Endothelial cell of umbilical vein (primary cell): ENCODE results near the gene ITPR2. TPM values are rescaled to one million over a fixed set of nuclear protein-coding genes. Genes with fewer than 3 reads are reported as not detected.

ENCODE experiments used
- BruUV-seq: library from RNA; stranded (reverse); fragments of 400-500 nt; replicated peaks from 2 replicates; lab custom pipeline; 2021; lab: Mats Ljungman, UMichigan
- CTCF ChIA-PET: fragments of 300-600, 350-600 bp; sonication (Branson Sonifier 250); formaldehyde crosslinking; loops from one replicate; lab custom pipeline; 2021; ENCODE audit warnings: antibody characterized with exemption, inconsistent platforms; lab: Charles Lee
- POLR2A ChIA-PET: fragments of 300-600, 350-600 bp; sonication (Branson Sonifier 250); formaldehyde crosslinking; loops from one replicate; lab custom pipeline; 2021; ENCODE audit warnings: antibody characterized with exemption, inconsistent platforms; lab: Charles Lee
- DNase-seq: peaks from one replicate; pipeline ENCODE4 v3.0.0-alpha.2; 2011; ENCODE audit warnings: low read depth, low spot score
- FAIRE-seq: peaks from 2 replicates; lab custom pipeline; 2011; peaks lifted over from hg19 to GRCh38; lab: Jason Lieb, UNC
- H2AFZ ChIP-seq: 2 replicates; pipeline ENCODE4 v1.6.0; 2012; ENCODE audit warnings: low read depth, low read length, control low read depth, inconsistent platforms
- H3K27ac ChIP-seq: 2 replicates; pipeline ENCODE4 v1.5.1; 2011; ENCODE audit warnings: low read depth, mild to moderate bottlenecking, control low read depth, low read length, moderate library complexity; ENCODE audit not compliant: insufficient read depth
- H3K27me3 ChIP-seq, 2 experiments: 2 replicates each; pipeline versions ENCODE4 v1.6.0 to v1.6.1; 2011; ENCODE audit warnings: low read length in 2 of 2, mixed read lengths in 1 of 2; ENCODE audit not compliant: control insufficient read depth in 2 of 2, insufficient read depth in 2 of 2
- H3K36me3 ChIP-seq, 2 experiments: 2 replicates in 1 of 2; 3 replicates in 1 of 2; pipeline ENCODE4 v1.5.1; 2011; ENCODE audit warnings: low read length in 2 of 2, mild to moderate bottlenecking in 1 of 2, moderate library complexity in 1 of 2; ENCODE audit not compliant: control insufficient read depth in 2 of 2, insufficient read depth in 2 of 2; ENCODE audit errors: extremely low read depth in 1 of 2
- H3K4me1 ChIP-seq: 3 replicates; pipeline ENCODE4 v1.5.1; 2011; ENCODE audit warnings: mild to moderate bottlenecking, low read length; ENCODE audit not compliant: control insufficient read depth, insufficient read depth; ENCODE audit errors: extremely low read depth
- H3K4me2 ChIP-seq: 2 replicates; pipeline ENCODE4 v1.6.1; 2011; ENCODE audit warnings: low read length, control low read depth, mixed read lengths; ENCODE audit not compliant: insufficient read depth
- H3K4me3 ChIP-seq, 3 experiments: fragments of 200-600 bp in 1 of 3; sonication (generic), shearing (Covaris generic) in 1 of 3; replicated peaks in 1 of 3; 2 replicates each; pipeline ENCODE4 v1.5.1; 2011 to 2016; ENCODE audit warnings: control low read depth in 3 of 3, low read length in 3 of 3, mild to moderate bottlenecking in 2 of 3, inconsistent platforms in 1 of 3, low read depth in 1 of 3, moderate library complexity in 1 of 3; ENCODE audit not compliant: insufficient read depth in 1 of 3
- H3K79me2 ChIP-seq: 2 replicates; pipeline ENCODE4 v1.6.0; 2012; ENCODE audit warnings: low read length, inconsistent platforms; ENCODE audit not compliant: control insufficient read depth, insufficient read depth
- H3K9ac ChIP-seq: replicated peaks from 2 replicates; pipeline ENCODE3; 2011; ENCODE audit warnings: low read length, control low read depth; ENCODE audit not compliant: insufficient read depth; ENCODE audit errors: extremely low read depth
- H3K9me1 ChIP-seq: replicated peaks from 3 replicates; pipeline ENCODE4 v1.6.0; 2011; ENCODE audit warnings: mild to moderate bottlenecking, low read length; ENCODE audit not compliant: control insufficient read depth, insufficient read depth; ENCODE audit errors: extremely low read depth
- H3K9me3 ChIP-seq: replicated peaks from 2 replicates; pipeline ENCODE4 v1.5.1; 2012; ENCODE audit warnings: low read length, inconsistent platforms; ENCODE audit not compliant: control insufficient read depth, insufficient read depth
- H4K20me1 ChIP-seq: replicated peaks from 2 replicates; pipeline ENCODE3; 2011; ENCODE audit warnings: mild to moderate bottlenecking, low read length; ENCODE audit not compliant: control insufficient read depth, insufficient read depth; ENCODE audit errors: extremely low read depth
- EZH2 ChIP-seq: IDR thresholded peaks from 2 replicates; pipeline ENCODE4 v1.6.1; 2012; ENCODE audit warnings: borderline replicate concordance, low read depth, mild to moderate bottlenecking, moderate library complexity, low read length, inconsistent platforms; ENCODE audit not compliant: severe bottlenecking
- FOS ChIP-seq: IDR thresholded peaks from 2 replicates; pipeline ENCODE4 v1.6.1; 2011; ENCODE audit warnings: mild to moderate bottlenecking, low read length, moderate library complexity, borderline replicate concordance; ENCODE audit not compliant: insufficient read depth
- GATA2 ChIP-seq: IDR thresholded peaks from 2 replicates; pipeline ENCODE4 v1.7.0; 2011; ENCODE audit warnings: low read depth, mild to moderate bottlenecking, moderate library complexity, mixed read lengths, low read length; ENCODE audit not compliant: insufficient read length, insufficient read depth
- JUN ChIP-seq: IDR thresholded peaks from 2 replicates; pipeline ENCODE4 v1.6.1; 2011; ENCODE audit warnings: borderline replicate concordance, low read depth; ENCODE audit not compliant: insufficient read length, insufficient read depth
- MYC ChIP-seq: IDR thresholded peaks from one replicate; pipeline ENCODE4 v1.6.1; 2011; ENCODE audit warnings: mild to moderate bottlenecking, low read depth, low read length
- POLR2A ChIP-seq: IDR thresholded peaks from 2 replicates; pipeline ENCODE4 v1.6.1; 2012; ENCODE audit warnings: low read depth, mild to moderate bottlenecking, control low read depth, low read length
- POLR2AphosphoS5 ChIP-seq: IDR thresholded peaks from 2 replicates; pipeline ENCODE4 v1.6.1; 2012; ENCODE audit warnings: low read depth, mild to moderate bottlenecking, control low read depth, low read length, moderate library complexity; ENCODE audit not compliant: insufficient read depth
- dilution Hi-C: fragments of 300-500 bp; cut with MboI; formaldehyde crosslinking; loops from one replicate; pipeline ENCODE4 v1.15.0; 2019; ENCODE audit warnings: low sequenced_read_pairs; ENCODE audit not compliant: extremely low pct_ligation_motif_present
- intact Hi-C: fragments of 100-400 bp; cut with micrococcal nuclease; formaldehyde crosslinking; loops from one replicate; pipeline ENCODE4 v1.10.0; 2022
- polyA plus RNA-seq, 4 experiments: library from polyadenylated mRNA; depleted of rRNA in 3 of 4; stranded (reverse) in 3 of 4; unstranded in 1 of 4; fragments of >200 nt; gene quantifications; 2 replicates each; pipeline versions ENCODE4 v1.2.1 to v1.2.3, GENCODE V29; 2011 to 2012; ENCODE audit warnings: missing spikeins in 1 of 4
- total RNA-seq: library from RNA; stranded (reverse); gene quantifications from 2 replicates; pipeline ENCODE4 v1.2.3, GENCODE V29; 2021
- TF ChIP-seq, protein P1 (sequence below): IDR thresholded peaks from 2 replicates; pipeline ENCODE4 v1.6.1; 2011; ENCODE audit not compliant: insufficient read depth, insufficient read length
- TF ChIP-seq, protein P2 (sequence below), 2 donors: IDR thresholded peaks; 1 replicate in 1 of 2; 2 replicates in 1 of 2; pipeline ENCODE4 v1.5.1; 2011; ENCODE audit warnings: low read length in 2 of 2, mild to moderate bottlenecking in 2 of 2, moderate library complexity in 2 of 2, control low read depth in 1 of 2, inconsistent platforms in 1 of 2, low read depth in 1 of 2; ENCODE audit not compliant: insufficient read depth in 1 of 2; ENCODE audit errors: extremely low read depth in 1 of 2

ITPR2 gene
- total and polyA plus RNA-seq, 2 donors (not counting 3 experiments of a cell fraction or from before 2014, with no cell fraction given) = 16.2 to 86.8 TPM

DNA sequence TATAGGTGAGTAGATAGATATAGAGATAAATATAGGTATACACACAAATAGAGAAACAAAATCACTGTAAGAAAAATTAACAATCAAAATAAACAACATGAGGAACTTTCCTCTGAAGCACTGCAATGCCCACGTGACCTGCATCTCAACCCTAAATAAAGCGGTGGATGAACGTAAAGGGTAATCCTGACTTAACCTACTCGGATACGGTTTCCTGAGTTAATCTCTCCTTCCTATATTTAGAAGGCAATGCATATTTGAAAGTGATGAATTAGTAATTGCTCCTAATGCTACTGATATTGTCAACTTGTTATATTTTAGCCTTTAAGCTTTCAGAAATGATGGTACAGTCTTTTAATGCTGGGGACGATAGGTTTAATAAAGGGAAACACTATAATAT, 221.4 kb downstream of the ITPR2 start:
- Histone ChIP-seq H3K9me1 (no peaks in the 10 kb centered on the region), H2AFZ (no peak overlapping the region), H3K27ac (no peak overlapping the region), H3K4me3 (no peak overlapping the region), H3K9me3 (no peaks in the 10 kb centered on the region), H3K4me1 (no peaks in the 10 kb centered on the region), H3K9ac (no peak overlapping the region), H3K27me3 (no peaks in the 10 kb centered on the region), H3K36me3 (peaks cover 0 to 4% of the 10 kb centered on the region in 2 experiments), H4K20me1 (no peaks in the 10 kb centered on the region), H3K79me2 (no peaks in the 10 kb centered on the region), H3K4me2 (no peak overlapping the region)
- TF ChIP-seq MYC (no peak), EZH2 (no peak), FOS (no peak), JUN (no peak), POLR2A (no peak), POLR2AphosphoS5 (no peak), GATA2 (no peak)
- TF ChIP-seq, protein P1, sequence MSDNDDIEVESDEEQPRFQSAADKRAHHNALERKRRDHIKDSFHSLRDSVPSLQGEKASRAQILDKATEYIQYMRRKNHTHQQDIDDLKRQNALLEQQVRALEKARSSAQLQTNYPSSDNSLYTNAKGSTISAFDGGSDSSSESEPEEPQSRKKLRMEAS = no peak
- TF ChIP-seq, protein P2, sequence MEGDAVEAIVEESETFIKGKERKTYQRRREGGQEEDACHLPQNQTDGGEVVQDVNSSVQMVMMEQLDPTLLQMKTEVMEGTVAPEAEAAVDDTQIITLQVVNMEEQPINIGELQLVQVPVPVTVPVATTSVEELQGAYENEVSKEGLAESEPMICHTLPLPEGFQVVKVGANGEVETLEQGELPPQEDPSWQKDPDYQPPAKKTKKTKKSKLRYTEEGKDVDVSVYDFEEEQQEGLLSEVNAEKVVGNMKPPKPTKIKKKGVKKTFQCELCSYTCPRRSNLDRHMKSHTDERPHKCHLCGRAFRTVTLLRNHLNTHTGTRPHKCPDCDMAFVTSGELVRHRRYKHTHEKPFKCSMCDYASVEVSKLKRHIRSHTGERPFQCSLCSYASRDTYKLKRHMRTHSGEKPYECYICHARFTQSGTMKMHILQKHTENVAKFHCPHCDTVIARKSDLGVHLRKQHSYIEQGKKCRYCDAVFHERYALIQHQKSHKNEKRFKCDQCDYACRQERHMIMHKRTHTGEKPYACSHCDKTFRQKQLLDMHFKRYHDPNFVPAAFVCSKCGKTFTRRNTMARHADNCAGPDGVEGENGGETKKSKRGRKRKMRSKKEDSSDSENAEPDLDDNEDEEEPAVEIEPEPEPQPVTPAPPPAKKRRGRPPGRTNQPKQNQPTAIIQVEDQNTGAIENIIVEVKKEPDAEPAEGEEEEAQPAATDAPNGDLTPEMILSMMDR (IDR thresholded peaks at IDR 0.05; ENCODE audit: extremely low read depth in 1 of 2, insufficient read depth in 1 of 2, low read depth in 1 of 2, low read length in 2 of 2) = no peak
- no TSS peak for BruUV-seq
- dilution Hi-C loops = no loop called here
- ChIA-PET CTCF (interaction anchor here (0.5 to 1.4 kb wide), 2 partner anchors 14 to 186 kb away, joined by 3 to 5 read pairs; no protein-coding TSS in a partner anchor), POLR2A (no interaction called here)
- intact Hi-C loops = loop anchor here (10.0 kb wide), 1 partner anchor 177 kb away; no protein-coding TSS in a partner anchor
- FAIRE-seq = no peak
- DNase-seq = no peak
